ENCODE measurements around the gene GABBR2. TPM values are rescaled to one million over a fixed set of nuclear protein-coding genes. Genes with fewer than 3 reads are reported as not detected.
A peak's percentile ranks its signal among the peaks of the same experiment; 100 is the strongest.

The GABBR2 gene
- total and polyA plus RNA-seq, 4 experiments from 2014 or later = not detected

- intact Hi-C loops (cut with micrococcal nuclease) = loop anchor here (10.0 kb wide), 1 partner anchor 555 kb away; the partner anchor contains the start of gene XPA
- ChIA-PET POLR2A (ENCODE audit: partially characterized antibody) (no interaction called here), CTCF (ENCODE audit: partially characterized antibody) (no interaction called here)
- Mint-ChIP-seq H3K27me3 (no peaks in the 10 kb centered on the region), H3K36me3 (peaks cover 17 to 25% of the 10 kb centered on the region in 2 donors), H3K4me3 (no peak overlapping the region), H3K9me3 (no peaks in the 10 kb centered on the region), H3K4me1 (peaks cover 34 to 69% (median 54%) of the 10 kb centered on the region in 4 donors), H3K27ac (peak overlapping the region in 4 of 7 donors; percentile 25 to 82 (median 55))
- no peak overlapping the region for H3K4me3 ChIP-seq (ENCODE audit: low read length in 2 of 2)
- H3K36me3 ChIP-seq (ENCODE audit: insufficient read depth, low read length) = no peaks in the 10 kb centered on the region
- H3K27ac ChIP-seq (ENCODE audit: low read depth, low read length) = no peak overlapping the region
- peaks cover 52% of the 10 kb centered on the region for H3K4me1 ChIP-seq (ENCODE audit: insufficient read depth, low read length)
- no peaks in the 10 kb centered on the region for H3K27me3 ChIP-seq (ENCODE audit: insufficient read depth, low read length)
- DNase-seq = no peak
- no peaks in the 10 kb centered on the region for H3K9me3 ChIP-seq (ENCODE audit: control insufficient read depth in 1 of 2, low read length in 2 of 2)
Measured at GRCh38 chr9:98249771-98250170, 459.0 kb downstream of the GABBR2 start.

DNA sequence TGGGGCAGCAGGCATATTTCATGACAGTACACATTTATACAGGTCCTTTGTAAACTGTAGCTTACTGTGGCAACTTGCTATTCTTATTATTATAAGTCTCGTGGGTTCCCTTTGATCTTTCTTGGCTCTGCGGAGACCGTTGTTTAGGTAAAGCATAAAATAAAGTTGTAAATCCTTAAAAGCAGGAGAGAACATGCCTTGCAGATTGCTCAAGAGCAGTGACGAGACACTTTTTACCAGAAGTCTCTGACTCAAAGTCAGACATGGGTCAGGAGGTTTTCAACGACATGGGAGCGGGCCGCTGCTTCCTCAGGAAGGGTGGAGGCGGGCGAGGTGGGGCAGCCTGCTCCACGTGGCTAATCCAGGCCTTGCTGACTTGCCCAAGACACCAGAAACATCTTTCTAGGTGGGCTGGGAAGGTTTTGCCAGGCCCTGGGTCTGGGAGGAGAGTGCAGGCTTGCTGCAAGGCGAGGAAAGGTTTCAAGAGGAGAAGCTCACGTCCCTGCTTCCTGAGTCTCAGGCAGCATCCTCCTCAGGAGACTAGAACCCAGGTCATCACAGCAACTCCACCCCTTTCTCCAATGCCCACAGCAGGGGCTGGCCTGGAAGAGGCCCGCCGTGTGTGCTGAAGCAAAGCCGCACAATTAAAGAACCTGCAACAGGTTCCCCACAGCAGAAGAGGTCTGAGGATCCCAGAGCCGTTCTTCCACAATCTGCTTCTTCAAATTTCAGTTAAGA lies 459.8 kb downstream of the GABBR2 start:
- ChIA-PET CTCF (ENCODE audit: partially characterized antibody) (no interaction called here), POLR2A (ENCODE audit: partially characterized antibody) (no interaction called here)
- Mint-ChIP-seq H3K9me3 (no peaks in the 10 kb centered on the region), H3K27ac (peak overlapping the region; percentile 24 to 87 (median 69)), H3K4me3 (peak overlapping the region in 7 of 8 donors; percentile 25 to 76 (median 63)), H3K27me3 (no peaks in the 10 kb centered on the region), H3K36me3 (peaks cover 17 to 25% of the 10 kb centered on the region in 2 donors), H3K4me1 (peaks cover 25 to 61% (median 46%) of the 10 kb centered on the region in 4 donors)
- Histone ChIP-seq H3K36me3 (ENCODE audit: insufficient read depth, low read length) (no peaks in the 10 kb centered on the region), H3K27me3 (ENCODE audit: insufficient read depth, low read length) (no peaks in the 10 kb centered on the region), H3K4me3 (ENCODE audit: low read length in 2 of 2) (no peak overlapping the region), H3K9me3 (ENCODE audit: control insufficient read depth in 1 of 2, low read length in 2 of 2) (no peaks in the 10 kb centered on the region), H3K4me1 (ENCODE audit: insufficient read depth, low read length) (peaks cover 43% of the 10 kb centered on the region), H3K27ac (ENCODE audit: low read depth, low read length) (no peak overlapping the region)
- intact Hi-C loops (cut with micrococcal nuclease) = no loop called here
- no peak for DNase-seq

GRCh38 chr9:98247831-98248657 lies 460.7 kb downstream of the GABBR2 start:
- POLR2A ChIA-PET (ENCODE audit: partially characterized antibody) = no interaction called here
- no peak for DNase-seq
- no peaks in the 10 kb centered on the region for H3K9me3 ChIP-seq (ENCODE audit: control insufficient read depth in 1 of 2, low read length in 2 of 2)
- peaks cover 17 to 52% (median 38%) of the 10 kb centered on the region in 4 donors for H3K4me1 Mint-ChIP-seq
- no peaks in the 10 kb centered on the region for H3K27me3 Mint-ChIP-seq
- H3K27ac ChIP-seq (ENCODE audit: low read depth, low read length) = no peak overlapping the region
- H3K4me3 Mint-ChIP-seq = peak overlapping the region in 4 of 8 donors; percentile 55 to 76 (median 67)
- H3K36me3 Mint-ChIP-seq = peaks cover 17 to 25% of the 10 kb centered on the region in 2 donors
- no peaks in the 10 kb centered on the region for H3K36me3 ChIP-seq (ENCODE audit: insufficient read depth, low read length)
- peak overlapping the region in 2 of 7 donors; percentile 69 to 86 for H3K27ac Mint-ChIP-seq
- CTCF ChIA-PET (ENCODE audit: partially characterized antibody) = no interaction called here
- no peaks in the 10 kb centered on the region for H3K9me3 Mint-ChIP-seq
- intact Hi-C loops (cut with micrococcal nuclease) = no loop called here
- H3K4me1 ChIP-seq (ENCODE audit: insufficient read depth, low read length) = peaks cover 34% of the 10 kb centered on the region
- H3K4me3 ChIP-seq (ENCODE audit: low read length in 2 of 2) = no peak overlapping the region
- H3K27me3 ChIP-seq (ENCODE audit: insufficient read depth, low read length) = no peaks in the 10 kb centered on the region

GRCh38 chr9:98242426-98242825 lies 466.3 kb downstream of the GABBR2 start:
- no peak overlapping the region for H3K27ac Mint-ChIP-seq
- CTCF ChIA-PET (ENCODE audit: partially characterized antibody) = interaction anchor here (0.7 to 1.9 kb wide), 3 partner anchors 14 to 40 kb away, joined by 3 to 5 read pairs (median 3); no protein-coding TSS in a partner anchor
- Histone ChIP-seq H3K4me1 (ENCODE audit: insufficient read depth, low read length) (no peaks in the 10 kb centered on the region), H3K9me3 (ENCODE audit: control insufficient read depth in 1 of 2, low read length in 2 of 2) (no peaks in the 10 kb centered on the region), H3K27ac (ENCODE audit: low read depth, low read length) (no peak overlapping the region), H3K27me3 (ENCODE audit: insufficient read depth, low read length) (no peaks in the 10 kb centered on the region), H3K4me3 (ENCODE audit: low read length in 2 of 2) (no peak overlapping the region), H3K36me3 (ENCODE audit: insufficient read depth, low read length) (peaks cover 8% of the 10 kb centered on the region)
- H3K36me3 Mint-ChIP-seq = peaks cover 18 to 21% of the 10 kb centered on the region in 2 donors
- H3K4me1 Mint-ChIP-seq = peaks cover 0 to 10% (median 0%) of the 10 kb centered on the region in 4 donors
- POLR2A ChIA-PET (ENCODE audit: partially characterized antibody) = no interaction called here
- H3K27me3 Mint-ChIP-seq = no peaks in the 10 kb centered on the region
- no peaks in the 10 kb centered on the region for H3K9me3 Mint-ChIP-seq
- intact Hi-C loops (cut with micrococcal nuclease) = no loop called here
- H3K4me3 Mint-ChIP-seq = no peak overlapping the region
- no peak for DNase-seq

DNA sequence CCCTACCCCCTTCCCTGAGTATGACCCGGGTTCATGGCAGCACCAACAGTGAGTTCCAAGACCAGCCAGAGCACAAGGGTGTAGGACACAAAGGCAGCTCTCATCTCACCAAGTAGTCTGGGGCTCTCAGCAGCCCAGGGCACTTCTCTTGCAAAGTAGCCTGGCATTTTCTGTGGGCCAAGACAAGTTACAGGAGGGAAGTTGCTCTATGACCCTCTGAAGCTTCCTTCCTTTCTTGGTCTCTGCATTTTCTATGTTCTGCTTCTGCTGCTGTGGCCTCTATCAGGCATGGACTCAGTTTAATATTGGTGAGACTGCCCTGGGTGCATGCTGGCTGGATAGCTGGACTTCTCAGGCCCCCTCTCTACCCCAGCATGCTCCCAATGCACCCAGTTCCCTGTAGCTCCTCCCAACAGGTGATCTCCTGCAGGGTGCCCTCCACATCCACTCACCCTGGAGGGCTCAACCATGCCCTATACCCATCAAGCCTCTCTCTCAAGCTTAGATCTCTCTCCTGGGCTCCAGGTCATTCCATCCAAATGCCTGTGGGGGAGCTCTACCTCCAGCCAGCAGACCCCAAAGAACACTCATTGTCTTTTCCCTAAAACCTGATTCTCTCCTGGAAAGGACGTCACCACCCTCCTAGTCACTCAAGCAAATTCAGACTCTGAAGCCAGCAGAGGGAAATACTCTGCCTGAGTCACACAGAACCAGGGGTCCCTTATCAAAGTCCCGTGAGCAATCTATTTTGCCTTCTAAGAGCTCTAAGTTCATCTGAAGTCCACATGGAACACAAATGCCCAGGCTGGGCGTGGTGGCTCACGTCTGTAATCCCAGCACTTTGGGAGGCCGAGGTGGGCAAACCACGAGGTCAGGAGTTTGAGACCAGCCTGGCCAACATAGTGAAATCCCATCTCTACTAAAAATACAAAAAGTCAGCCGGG lies 467.1 kb downstream of the GABBR2 start:
- Mint-ChIP-seq H3K27me3 (no peaks in the 10 kb centered on the region), H3K9me3 (no peaks in the 10 kb centered on the region), H3K27ac (peak overlapping the region in 1 of 7 donors; percentile 29), H3K36me3 (peaks cover 18 to 21% of the 10 kb centered on the region in 2 donors), H3K4me1 (peaks cover 0 to 9% (median 0%) of the 10 kb centered on the region in 4 donors), H3K4me3 (no peak overlapping the region)
- intact Hi-C loops (cut with micrococcal nuclease) = no loop called here
- Histone ChIP-seq H3K27ac (ENCODE audit: low read depth, low read length) (no peak overlapping the region), H3K36me3 (ENCODE audit: insufficient read depth, low read length) (peaks cover 8% of the 10 kb centered on the region), H3K27me3 (ENCODE audit: insufficient read depth, low read length) (no peaks in the 10 kb centered on the region), H3K9me3 (ENCODE audit: control insufficient read depth in 1 of 2, low read length in 2 of 2) (no peaks in the 10 kb centered on the region), H3K4me1 (ENCODE audit: insufficient read depth, low read length) (no peaks in the 10 kb centered on the region), H3K4me3 (ENCODE audit: low read length in 2 of 2) (no peak overlapping the region)
- DNase-seq = no peak
- POLR2A ChIA-PET (ENCODE audit: partially characterized antibody) = no interaction called here
- CTCF ChIA-PET (ENCODE audit: partially characterized antibody) = interaction anchor here (0.7 to 1.9 kb wide), 4 partner anchors 15 to 308 kb away, joined by 3 to 5 read pairs (median 3); no protein-coding TSS in a partner anchor

DNA sequence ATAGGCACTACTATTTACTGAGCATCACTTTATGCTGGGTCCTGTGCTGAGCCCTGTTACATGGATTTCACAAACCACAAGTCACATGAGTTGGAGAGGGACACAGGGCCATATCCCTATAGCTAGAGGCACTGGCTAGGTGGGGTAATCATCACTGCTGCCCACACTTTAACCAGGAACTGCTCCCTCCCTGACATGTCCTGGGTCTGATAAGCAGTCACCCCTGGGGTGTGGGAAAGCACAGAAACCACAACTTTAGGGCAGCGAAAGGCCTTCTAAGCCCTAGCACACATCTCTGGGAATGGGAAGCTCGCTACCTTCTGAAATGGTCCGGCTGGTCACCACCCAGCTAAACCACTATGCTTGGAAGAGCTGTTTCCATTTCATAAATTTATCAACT lies 468.3 kb downstream of the GABBR2 start:
- H3K36me3 ChIP-seq (ENCODE audit: insufficient read depth, low read length) = peaks cover 8% of the 10 kb centered on the region
- Mint-ChIP-seq H3K27ac (no peak overlapping the region), H3K36me3 (peaks cover 16 to 18% of the 10 kb centered on the region in 2 donors), H3K4me1 (peaks cover 0 to under 1% (median 0%) of the 10 kb centered on the region in 4 donors), H3K27me3 (no peaks in the 10 kb centered on the region), H3K4me3 (no peak overlapping the region), H3K9me3 (no peaks in the 10 kb centered on the region)
- H3K4me3 ChIP-seq (ENCODE audit: low read length in 2 of 2) = no peak overlapping the region
- no peaks in the 10 kb centered on the region for H3K9me3 ChIP-seq (ENCODE audit: control insufficient read depth in 1 of 2, low read length in 2 of 2)
- no peak for DNase-seq
- no peak overlapping the region for H3K27ac ChIP-seq (ENCODE audit: low read depth, low read length)
- ChIA-PET CTCF (ENCODE audit: partially characterized antibody) (interaction anchor here (0.6 kb wide), 1 partner anchor 17 kb away, joined by 3 read pairs; no protein-coding TSS in a partner anchor), POLR2A (ENCODE audit: partially characterized antibody) (interaction anchor here (1.5 kb wide), 1 partner anchor 15 kb away, joined by 3 read pairs; the partner anchor contains the start of gene TBC1D2)
- intact Hi-C loops (cut with micrococcal nuclease) = no loop called here
- no peaks in the 10 kb centered on the region for H3K27me3 ChIP-seq (ENCODE audit: insufficient read depth, low read length)
- no peaks in the 10 kb centered on the region for H3K4me1 ChIP-seq (ENCODE audit: insufficient read depth, low read length)

Data from CD4-positive, alpha-beta memory T cell (primary cell).